HEK293 (cell line): ENCODE measurements around the gene C1orf167.

ENCODE experiments used
- BCL11B ChIP-seq: fragments of 450-650 bp; formaldehyde crosslinking; IDR thresholded peaks from 2 replicates; pipeline ENCODE4 v1.5.1; 2016; ENCODE audit warnings: low read depth, missing biosample characterization, missing genetic modification characterization
- HOXA7 ChIP-seq: sonication (generic); formaldehyde crosslinking; IDR thresholded peaks from 2 replicates; pipeline ENCODE4 v1.8.1; 2022; ENCODE audit warnings: missing genetic modification reagents, borderline replicate concordance
- KLF1 ChIP-seq: fragments of 450-650 bp; formaldehyde crosslinking; IDR thresholded peaks from 2 replicates; pipeline ENCODE4 v1.5.1; 2016; ENCODE audit warnings: missing biosample characterization, missing genetic modification characterization
- PRDM1 ChIP-seq: fragments of 450-650 bp; formaldehyde crosslinking; IDR thresholded peaks from 2 replicates; pipeline ENCODE4; 2016; ENCODE audit warnings: missing biosample characterization, missing genetic modification characterization
- ZBTB10 ChIP-seq: fragments of 450-650 bp; formaldehyde crosslinking; IDR thresholded peaks from 2 replicates; pipeline ENCODE4 v1.5.1; 2016; ENCODE audit warnings: missing biosample characterization, missing genetic modification characterization
- ZBTB11 ChIP-seq: fragments of 450-650 bp; formaldehyde crosslinking; conservative IDR thresholded peaks from 2 replicates; pipeline ENCODE4 v1.5.1; 2016; ENCODE audit warnings: low read depth, missing biosample characterization, missing genetic modification characterization
- ZBTB17 ChIP-seq: fragments of 450-650 bp; formaldehyde crosslinking; IDR thresholded peaks from 2 replicates; pipeline ENCODE4 v1.5.1; 2016; ENCODE audit warnings: missing biosample characterization, missing genetic modification characterization
- ZFHX2 ChIP-seq: fragments of 450-650 bp; formaldehyde crosslinking; conservative IDR thresholded peaks from 2 replicates; pipeline ENCODE4 v1.5.1; 2016; ENCODE audit warnings: missing biosample characterization, missing genetic modification characterization
- ZIC2 ChIP-seq: fragments of 450-650 bp; formaldehyde crosslinking; IDR thresholded peaks from 2 replicates; pipeline ENCODE4 v1.5.1; 2016; ENCODE audit warnings: missing biosample characterization, missing genetic modification characterization
- ZNF169 ChIP-seq: fragments of 450-650 bp; formaldehyde crosslinking; IDR thresholded peaks from 2 replicates; pipeline ENCODE4 v1.5.1; 2016; ENCODE audit warnings: missing biosample characterization, missing genetic modification characterization
- ZNF2 ChIP-seq: fragments of 450-650 bp; formaldehyde crosslinking; IDR thresholded peaks from 2 replicates; pipeline ENCODE4 v1.5.1; 2016; ENCODE audit warnings: missing biosample characterization, missing genetic modification characterization
- ZNF26 ChIP-seq: fragments of 450-650 bp; formaldehyde crosslinking; IDR thresholded peaks from 2 replicates; pipeline ENCODE4 v1.5.1; 2016; ENCODE audit warnings: missing biosample characterization, missing genetic modification characterization
- ZNF335 ChIP-seq: fragments of 450-650 bp; formaldehyde crosslinking; conservative IDR thresholded peaks from 2 replicates; pipeline ENCODE4 v1.5.1; 2016; ENCODE audit warnings: missing biosample characterization, missing genetic modification characterization
- ZNF350 ChIP-seq: fragments of 450-650 bp; formaldehyde crosslinking; IDR thresholded peaks from 2 replicates; pipeline ENCODE4 v1.5.0; 2017; ENCODE audit warnings: missing biosample characterization, mild to moderate bottlenecking, missing genetic modification characterization
- ZNF394 ChIP-seq: fragments of 450-650 bp; formaldehyde crosslinking; IDR thresholded peaks from 2 replicates; pipeline ENCODE4 v1.5.1; 2016; ENCODE audit warnings: missing biosample characterization, missing genetic modification characterization, mild to moderate bottlenecking, moderate library complexity, borderline replicate concordance
- ZNF426 ChIP-seq: fragments of 450-650 bp; formaldehyde crosslinking; IDR thresholded peaks from 2 replicates; pipeline ENCODE4 v1.5.1; 2017; ENCODE audit warnings: missing biosample characterization, missing genetic modification characterization, mild to moderate bottlenecking, inconsistent platforms, moderate library complexity
- ZNF600 ChIP-seq: fragments of 450-650 bp; formaldehyde crosslinking; IDR thresholded peaks from 2 replicates; pipeline ENCODE4 v1.5.1; 2016; ENCODE audit warnings: missing biosample characterization, missing genetic modification characterization
- ZNF658 ChIP-seq: fragments of 450-650 bp; formaldehyde crosslinking; IDR thresholded peaks from 2 replicates; pipeline ENCODE4; 2016; ENCODE audit warnings: missing biosample characterization, missing genetic modification characterization
- ZNF660 ChIP-seq: fragments of 450-650 bp; IDR thresholded peaks from 2 replicates; pipeline ENCODE4 v1.5.1; 2018; ENCODE audit warnings: missing biosample characterization, mild to moderate bottlenecking, missing genetic modification characterization
- ZNF707 ChIP-seq: fragments of 450-650 bp; formaldehyde crosslinking; IDR thresholded peaks from 2 replicates; pipeline ENCODE4 v1.5.1; 2016; ENCODE audit warnings: missing biosample characterization, missing genetic modification characterization
- ZNF777 ChIP-seq: fragments of 450-650 bp; formaldehyde crosslinking; IDR thresholded peaks from 2 replicates; pipeline ENCODE4 v1.5.1; 2017; ENCODE audit warnings: missing biosample characterization, missing genetic modification characterization, borderline replicate concordance
- ZNF791 ChIP-seq: fragments of 450-650 bp; formaldehyde crosslinking; IDR thresholded peaks from 2 replicates; pipeline ENCODE4 v1.5.1; 2016; ENCODE audit warnings: missing biosample characterization, missing genetic modification characterization
- ZNF830 ChIP-seq: fragments of 450-650 bp; IDR thresholded peaks from 2 replicates; pipeline ENCODE4 v1.5.0; 2018; ENCODE audit warnings: missing biosample characterization, missing genetic modification characterization, low read depth, mild to moderate bottlenecking, moderate library complexity
- ZSCAN23 ChIP-seq: fragments of 450-650 bp; formaldehyde crosslinking; IDR thresholded peaks from 2 replicates; pipeline ENCODE4 v1.5.1; 2016; ENCODE audit warnings: missing biosample characterization, missing genetic modification characterization
- ZXDB ChIP-seq: fragments of 450-650 bp; formaldehyde crosslinking; IDR thresholded peaks from 2 replicates; pipeline ENCODE4 v1.5.1; 2016; ENCODE audit warnings: missing biosample characterization, missing genetic modification characterization
- TF ChIP-seq, protein P1 (sequence below): fragments of 450-650 bp; formaldehyde crosslinking; optimal IDR thresholded peaks from 2 replicates; pipeline ENCODE3; 2016; ENCODE audit warnings: missing biosample characterization, mild to moderate bottlenecking, missing genetic modification characterization
- TF ChIP-seq, protein P2 (sequence below): fragments of 450-650 bp; formaldehyde crosslinking; IDR thresholded peaks from 2 replicates; pipeline ENCODE4 v1.5.1; 2016; ENCODE audit warnings: missing biosample characterization, missing genetic modification characterization
- TF ChIP-seq, protein P3 (sequence below): fragments of 450-650 bp; formaldehyde crosslinking; IDR thresholded peaks from 2 replicates; pipeline ENCODE4 v1.5.1; 2016; ENCODE audit warnings: missing biosample characterization, missing genetic modification characterization

The C1orf167 gene

DNA sequence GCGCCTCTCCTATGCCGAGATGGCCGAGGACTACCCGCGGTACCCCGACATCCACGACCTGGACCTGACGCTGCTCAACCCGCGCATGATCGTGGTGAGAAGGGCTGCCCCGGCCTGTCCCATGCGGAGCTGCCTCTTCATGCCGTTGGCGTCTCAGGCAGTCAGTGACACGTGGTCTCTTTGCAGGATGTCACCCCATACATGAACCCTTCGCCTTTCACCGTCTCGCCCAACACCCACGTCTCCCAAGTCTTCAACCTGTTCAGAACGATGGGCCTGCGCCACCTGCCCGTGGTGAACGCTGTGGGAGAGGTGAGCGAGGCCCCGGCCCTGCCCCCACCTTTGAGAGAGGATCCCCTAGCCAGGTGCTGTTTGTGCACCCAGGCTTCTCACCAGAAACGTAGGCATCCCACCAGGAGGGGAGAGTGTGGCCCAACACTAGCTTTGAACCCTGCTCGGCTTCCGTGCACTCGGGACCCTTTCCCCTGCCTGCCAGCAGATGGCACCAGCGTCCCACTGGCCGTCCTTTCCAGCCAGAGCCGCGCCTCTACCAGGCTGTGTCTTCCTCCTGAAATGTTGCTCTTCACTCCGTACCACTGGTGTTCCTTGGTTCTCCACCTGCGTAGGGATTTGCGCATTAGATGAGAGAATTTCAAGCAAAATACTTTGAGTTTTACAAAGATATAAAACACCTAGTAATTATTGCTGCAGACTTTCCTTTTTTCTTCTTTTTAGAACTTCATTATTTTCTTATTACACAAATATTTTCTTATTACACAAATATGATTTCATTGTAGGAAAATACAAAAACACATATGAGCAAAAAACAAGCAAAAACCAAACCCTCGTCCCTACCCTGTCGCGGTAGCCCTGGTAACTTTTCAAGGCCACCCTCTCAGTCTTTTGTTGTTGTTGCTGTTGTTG, 76.6 kb downstream of the C1orf167 start (continued):
- TF ChIP-seq ZNF426 (tag by site-specific recombination), result no peak
- TF ChIP-seq, protein P1, sequence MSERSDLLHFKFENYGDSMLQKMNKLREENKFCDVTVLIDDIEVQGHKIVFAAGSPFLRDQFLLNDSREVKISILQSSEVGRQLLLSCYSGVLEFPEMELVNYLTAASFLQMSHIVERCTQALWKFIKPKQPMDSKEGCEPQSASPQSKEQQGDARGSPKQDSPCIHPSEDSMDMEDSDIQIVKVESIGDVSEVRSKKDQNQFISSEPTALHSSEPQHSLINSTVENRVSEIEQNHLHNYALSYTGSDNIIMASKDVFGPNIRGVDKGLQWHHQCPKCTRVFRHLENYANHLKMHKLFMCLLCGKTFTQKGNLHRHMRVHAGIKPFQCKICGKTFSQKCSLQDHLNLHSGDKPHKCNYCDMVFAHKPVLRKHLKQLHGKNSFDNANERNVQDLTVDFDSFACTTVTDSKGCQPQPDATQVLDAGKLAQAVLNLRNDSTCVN (tag by site-specific recombination), result no peak
- TF ChIP-seq ZNF791, result no peak
- TF ChIP-seq ZNF777 (tag by site-specific recombination), result no peak
- TF ChIP-seq ZNF394 (tag by site-specific recombination), result no peak
- peak; percentile 51; the same call in 1 of the 2 replicates for TF ChIP-seq ZBTB17 (tag by site-specific recombination)
- no peak for TF ChIP-seq ZNF707
- TF ChIP-seq ZNF600 (tag by site-specific recombination), result peak; percentile 60; the same call in 1 of the 2 replicates
- TF ChIP-seq BCL11B (tag by site-specific recombination), result no peak
- TF ChIP-seq ZBTB11 (tag by site-specific recombination), result no peak
- TF ChIP-seq ZBTB10 (tag by site-specific recombination), result no peak
- TF ChIP-seq, protein P2, sequence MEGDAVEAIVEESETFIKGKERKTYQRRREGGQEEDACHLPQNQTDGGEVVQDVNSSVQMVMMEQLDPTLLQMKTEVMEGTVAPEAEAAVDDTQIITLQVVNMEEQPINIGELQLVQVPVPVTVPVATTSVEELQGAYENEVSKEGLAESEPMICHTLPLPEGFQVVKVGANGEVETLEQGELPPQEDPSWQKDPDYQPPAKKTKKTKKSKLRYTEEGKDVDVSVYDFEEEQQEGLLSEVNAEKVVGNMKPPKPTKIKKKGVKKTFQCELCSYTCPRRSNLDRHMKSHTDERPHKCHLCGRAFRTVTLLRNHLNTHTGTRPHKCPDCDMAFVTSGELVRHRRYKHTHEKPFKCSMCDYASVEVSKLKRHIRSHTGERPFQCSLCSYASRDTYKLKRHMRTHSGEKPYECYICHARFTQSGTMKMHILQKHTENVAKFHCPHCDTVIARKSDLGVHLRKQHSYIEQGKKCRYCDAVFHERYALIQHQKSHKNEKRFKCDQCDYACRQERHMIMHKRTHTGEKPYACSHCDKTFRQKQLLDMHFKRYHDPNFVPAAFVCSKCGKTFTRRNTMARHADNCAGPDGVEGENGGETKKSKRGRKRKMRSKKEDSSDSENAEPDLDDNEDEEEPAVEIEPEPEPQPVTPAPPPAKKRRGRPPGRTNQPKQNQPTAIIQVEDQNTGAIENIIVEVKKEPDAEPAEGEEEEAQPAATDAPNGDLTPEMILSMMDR (tag by site-specific recombination), result peak; percentile 95
- TF ChIP-seq ZNF2, result peak; percentile 44; the same call in 1 of the 2 replicates
- no peak for TF ChIP-seq PRDM1 (tag by site-specific recombination)
- no peak for TF ChIP-seq ZNF350 (tag by site-specific recombination)
- TF ChIP-seq, protein P3, sequence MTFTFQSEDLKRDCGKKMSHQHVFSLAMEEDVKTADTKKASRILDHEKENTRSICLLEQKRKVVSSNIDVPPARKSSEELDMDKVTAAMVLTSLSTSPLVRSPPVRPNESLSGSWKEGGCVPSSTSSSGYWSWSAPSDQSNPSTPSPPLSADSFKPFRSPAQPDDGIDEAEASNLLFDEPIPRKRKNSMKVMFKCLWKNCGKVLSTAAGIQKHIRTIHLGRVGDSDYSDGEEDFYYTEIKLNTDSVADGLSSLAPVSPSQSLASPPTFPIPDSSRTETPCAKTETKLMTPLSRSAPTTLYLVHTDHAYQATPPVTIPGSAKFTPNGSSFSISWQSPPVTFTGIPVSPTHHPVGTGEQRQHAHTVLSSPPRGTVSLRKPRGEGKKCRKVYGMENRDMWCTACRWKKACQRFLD, result no peak
- no peak for TF ChIP-seq KLF1 (tag by site-specific recombination)
- TF ChIP-seq ZXDB, result no peak
- no peak for TF ChIP-seq ZIC2
- TF ChIP-seq ZNF830 (tag by site-specific recombination), result no peak
- no peak for TF ChIP-seq ZNF335 (tag by site-specific recombination)
- TF ChIP-seq ZSCAN23 (tag by site-specific recombination), result no peak
- TF ChIP-seq ZNF169 (tag by site-specific recombination), result no peak
- TF ChIP-seq ZNF658 (tag by site-specific recombination), result no peak
- TF ChIP-seq ZNF660 (tag by site-specific recombination), result peak; percentile 68; the same call in 1 of the 2 replicates
- 0 out of 2 replicates have a peak, but pooled peaks have one; percentile 8 for TF ChIP-seq ZFHX2 (tag by site-specific recombination)
- TF ChIP-seq HOXA7, result no peak
- no peak for TF ChIP-seq ZNF26 (tag by site-specific recombination)
